IMR-90 (cell line): ENCODE results near the gene RNF186. TPM values are rescaled to one million over a fixed set of nuclear protein-coding genes. Genes with fewer than 3 reads are reported as not detected.

Experiments used
- ATAC-seq: fragments of 200-7000 bp; cut with Tn5 transposase; 2 replicates; pipeline ENCODE4 v1.9.1; 2020; ENCODE audit warnings: low read depth, mild to moderate bottlenecking, moderate library complexity
- BruUV-seq: library from RNA; stranded (reverse); fragments of 400-500 nt; replicated peaks from 2 replicates; lab custom pipeline; 2021; lab: Mats Ljungman, UMichigan
- CTCF ChIA-PET: fragments of 300-600 bp; formaldehyde crosslinking; extraction: SDS; loops from one replicate; lab custom pipeline; 2021; ENCODE audit warnings: antibody characterized with exemption; lab: Yijun Ruan, JAX
- POLR2A ChIA-PET: fragments of 300-600 bp; sonication (Branson Sonifier 250); formaldehyde crosslinking; loops from one replicate; lab custom pipeline; 2022; ENCODE audit warnings: antibody characterized with exemption; ENCODE audit not compliant: unreplicated experiment; lab: Charles Lee
- DNase-seq: peaks from one replicate; pipeline ENCODE4 v3.0.0; 2013
- H2AFZ ChIP-seq: replicated peaks from 2 replicates; pipeline ENCODE3; 2013; ENCODE audit warnings: low read length, mild to moderate bottlenecking; ENCODE audit not compliant: poor library complexity
- H2AK5ac ChIP-seq: 2 replicates; pipeline ENCODE4 v1.6.1; 2013; ENCODE audit warnings: low read depth, low read length, inconsistent platforms
- H2AK9ac ChIP-seq: replicated peaks from 2 replicates; pipeline ENCODE3; 2013; ENCODE audit warnings: mild to moderate bottlenecking, low read depth, low read length, moderate library complexity; ENCODE audit not compliant: poor library complexity
- H2BK120ac ChIP-seq: 2 replicates; pipeline ENCODE4 v1.6.1; 2013; ENCODE audit warnings: low read depth, low read length, inconsistent platforms
- H2BK15ac ChIP-seq: 3 replicates; pipeline ENCODE4 v1.6.1; 2013; ENCODE audit warnings: low read depth, low read length, inconsistent platforms
- H2BK20ac ChIP-seq: 2 replicates; pipeline ENCODE4 v1.6.1; 2013; ENCODE audit warnings: low read depth, mild to moderate bottlenecking, inconsistent platforms, low read length, moderate library complexity
- H2BK5ac ChIP-seq: 2 replicates; pipeline ENCODE4 v1.6.1; 2013; ENCODE audit warnings: mild to moderate bottlenecking, low read depth, low read length, inconsistent platforms; ENCODE audit not compliant: poor library complexity, severe bottlenecking
- H3K14ac ChIP-seq: replicated peaks from 2 replicates; pipeline ENCODE4 v1.6.1; 2013; ENCODE audit warnings: low read depth, low read length, inconsistent platforms
- H3K18ac ChIP-seq: 2 replicates; pipeline ENCODE4 v1.6.1; 2013; ENCODE audit warnings: low read depth, low read length, control low read depth
- H3K23ac ChIP-seq: 2 replicates; pipeline ENCODE4 v1.6.1; 2013; ENCODE audit warnings: low read depth, low read length, inconsistent platforms
- H3K27ac ChIP-seq: 2 replicates; pipeline ENCODE4 v1.5.1; 2013; ENCODE audit warnings: mild to moderate bottlenecking, control low read depth, low read length; ENCODE audit not compliant: insufficient read depth
- H3K27me3 ChIP-seq: 2 replicates; pipeline ENCODE4 v1.6.1; 2013; ENCODE audit warnings: low read length; ENCODE audit not compliant: control insufficient read depth, insufficient read depth
- H3K36me3 ChIP-seq: 2 replicates; pipeline ENCODE4 v1.6.1; 2013; ENCODE audit warnings: low read length, mixed read lengths; ENCODE audit not compliant: control insufficient read depth, insufficient read depth
- H3K4ac ChIP-seq: 2 replicates; pipeline ENCODE4 v1.6.1; 2013; ENCODE audit warnings: low read depth, low read length, inconsistent platforms
- H3K4me1 ChIP-seq: 2 replicates; pipeline ENCODE4 v1.6.1; 2013; ENCODE audit warnings: low read length, mixed read lengths; ENCODE audit not compliant: control insufficient read depth, insufficient read depth
- H3K4me2 ChIP-seq: 2 replicates; pipeline ENCODE4 v1.6.1; 2013; ENCODE audit warnings: low read depth, mild to moderate bottlenecking, control low read depth, low read length, moderate library complexity
- H3K4me3 ChIP-seq: 2 replicates; pipeline ENCODE4 v1.5.1; 2013; ENCODE audit warnings: low read depth, mild to moderate bottlenecking, control low read depth, low read length, moderate library complexity; ENCODE audit not compliant: insufficient read depth
- H3K56ac ChIP-seq: 2 replicates; pipeline ENCODE4 v1.6.1; 2013; ENCODE audit warnings: low read length, inconsistent platforms; ENCODE audit not compliant: insufficient read depth; ENCODE audit errors: extremely low read depth
- H3K79me1 ChIP-seq, 2 experiments: 2 replicates each; pipeline ENCODE4 v1.6.1; 2013; ENCODE audit warnings: low read length in 2 of 2, inconsistent platforms in 1 of 2, low read depth in 1 of 2
- H3K9ac ChIP-seq: 2 replicates; pipeline ENCODE4 v1.6.1; 2013; ENCODE audit warnings: low read depth, low read length, control low read depth
- H3K9me1 ChIP-seq: 2 replicates; pipeline ENCODE4 v1.6.1; 2013; ENCODE audit warnings: low read length, inconsistent platforms; ENCODE audit not compliant: insufficient read depth
- H3K9me3 ChIP-seq: 2 replicates; pipeline ENCODE4 v1.6.1; 2013; ENCODE audit warnings: low read length; ENCODE audit not compliant: control insufficient read depth, insufficient read depth
- H4K20me1 ChIP-seq: 2 replicates; pipeline ENCODE4 v1.6.1; 2013; ENCODE audit warnings: low read length, inconsistent platforms; ENCODE audit not compliant: insufficient read depth
- H4K5ac ChIP-seq: 2 replicates; pipeline ENCODE4 v1.6.1; 2013; ENCODE audit warnings: mild to moderate bottlenecking, low read depth, low read length, control low read depth
- H4K8ac ChIP-seq, 2 experiments: 2 replicates each; pipeline ENCODE4 v1.6.1; 2013; ENCODE audit warnings: low read depth in 2 of 2, low read length in 2 of 2, control low read depth in 1 of 2, inconsistent platforms in 1 of 2
- H4K91ac ChIP-seq: 2 replicates; pipeline ENCODE4 v1.6.1; 2013; ENCODE audit warnings: low read depth, low read length, inconsistent platforms; ENCODE audit not compliant: insufficient read depth
- BHLHE40 ChIP-seq: fragments of 150-350 bp; IDR thresholded peaks from 2 replicates; pipeline ENCODE4 v1.6.1; 2016; ENCODE audit warnings: mild to moderate bottlenecking, low read depth, low read length
- CEBPB ChIP-seq: IDR thresholded peaks from 2 replicates; pipeline ENCODE4 v1.6.1; 2012; ENCODE audit warnings: low read depth, low read length, improper control_type of control experiment
- CHD1 ChIP-seq: IDR thresholded peaks from 2 replicates; pipeline ENCODE4 v1.6.1; 2012; ENCODE audit warnings: low read depth, low read length, improper control_type of control experiment
- ELK1 ChIP-seq: fragments of 150-350 bp; IDR thresholded peaks from 2 replicates; pipeline ENCODE4 v1.6.1; 2016; ENCODE audit warnings: low read depth, mild to moderate bottlenecking, low read length, moderate library complexity, borderline replicate concordance
- FOS ChIP-seq: fragments of 150-350 bp; IDR thresholded peaks from 2 replicates; pipeline ENCODE4 v1.6.1; 2016; ENCODE audit warnings: low read depth, low read length
- MAFK ChIP-seq: IDR thresholded peaks from 2 replicates; pipeline ENCODE4 v1.6.1; 2012; ENCODE audit warnings: low read depth, low read length, improper control_type of control experiment
- MXI1 ChIP-seq: IDR thresholded peaks from 2 replicates; pipeline ENCODE4 v1.6.1; 2012; ENCODE audit warnings: low read depth, mild to moderate bottlenecking, low read length, moderate library complexity, borderline replicate concordance
- NFE2L2 ChIP-seq: fragments of 150-350 bp; IDR thresholded peaks from 2 replicates; pipeline ENCODE4 v1.6.1; 2016; ENCODE audit warnings: low read depth, mild to moderate bottlenecking, low read length
- RAD21 ChIP-seq: IDR thresholded peaks from 2 replicates; pipeline ENCODE4 v1.6.1; 2012; ENCODE audit warnings: low read length, improper control_type of control experiment
- USF2 ChIP-seq: fragments of 150-350 bp; IDR thresholded peaks from 2 replicates; pipeline ENCODE4 v1.6.1; 2017; ENCODE audit warnings: mild to moderate bottlenecking, antibody characterized with exemption, low read length, low read depth
- WGBS, 2 experiments: methylation state at CpG; one replicate each; pipeline versions ENCODE4 v1.1.5 to v1.1.7; 2013; ENCODE audit warnings: missing lambda C conversion rate in 2 of 2; ENCODE audit not compliant: insufficient read length in 1 of 2; ENCODE audit errors: extremely low coverage in 2 of 2; 5-methylcytosine and 5-hydroxymethylcytosine counted together
- dilution Hi-C: fragments of 300-500 bp; cut with HindIII; formaldehyde crosslinking; loops from one replicate; pipeline ENCODE4 v1.14.3; 2018; ENCODE audit warnings: low sequenced_read_pairs; ENCODE audit not compliant: unreplicated experiment
- in situ Hi-C: fragments of 300-500 bp; cut with MboI; formaldehyde crosslinking; loops from 3 replicates; pipeline ENCODE4 v1.14.3; 2019; ENCODE audit warnings: low sequenced_read_pairs, inconsistent platforms, mixed read lengths
- intact Hi-C: fragments of 100-400 bp; cut with micrococcal nuclease; formaldehyde crosslinking; loops from 2 replicates; pipeline ENCODE4 v1.10.0; 2022
- polyA plus RNA-seq, 3 experiments: library from polyadenylated mRNA; depleted of rRNA; stranded (reverse); fragments of >200 nt; gene quantifications; 2 replicates each; pipeline ENCODE4 v1.2.3, GENCODE V29; 2012; ENCODE audit warnings: low replicate concordance in 1 of 3
- total RNA-seq: library from RNA; depleted of rRNA; stranded (reverse); fragments of >200 nt; gene quantifications from 2 replicates; pipeline ENCODE4 v1.2.3, GENCODE V29; 2012

The RNF186 gene
- total and polyA plus RNA-seq, 2 of the 4 experiments (the other 2 are of a cell fraction): not detected

- no peak for TF ChIP-seq BHLHE40
- no peak for TF ChIP-seq MXI1
- TF ChIP-seq FOS: no peak
- no peak for TF ChIP-seq RAD21
- TF ChIP-seq MAFK: no peak
- TF ChIP-seq ELK1: no peak
- TF ChIP-seq NFE2L2: no peak
- TF ChIP-seq CHD1: no peak
- TF ChIP-seq USF2: no peak
- no peak for TF ChIP-seq CEBPB
These were observed 16.4 kb upstream of the RNF186 start for GRCh38 chr1:19831441-19831840.

More at GRCh38 chr1:19831441-19831840, 16.4 kb upstream of the RNF186 start:
- WGBS, 2 experiments: no CpG with 5 or more reads among the region's 3 CpGs
- H3K9me3 ChIP-seq: peaks cover 3% of the 10 kb centered on the region; the same call in 1 of the 2 replicates
- no peak overlapping the region for H3K23ac ChIP-seq
- no peak overlapping the region for H4K8ac ChIP-seq
- in situ Hi-C loops: no loop called here
- POLR2A ChIA-PET: no interaction called here
- no peaks in the 10 kb centered on the region for H4K20me1 ChIP-seq
- intact Hi-C loops: no loop called here
- H3K14ac ChIP-seq: no peak overlapping the region
- CTCF ChIA-PET: no interaction called here
- no TSS peak for BruUV-seq
- H3K56ac ChIP-seq: no peak overlapping the region
- DNase-seq (no peak), ATAC-seq (no peak)
- H3K4me3 ChIP-seq: no peak overlapping the region
- no peak overlapping the region for H3K4ac ChIP-seq
- H3K9ac ChIP-seq: no peak overlapping the region
- no peak overlapping the region for H2AK9ac ChIP-seq
- H2AK5ac ChIP-seq: no peak overlapping the region
- no peak overlapping the region for H2BK120ac ChIP-seq
- no peaks in the 10 kb centered on the region for H3K9me1 ChIP-seq
- H3K27me3 ChIP-seq: peaks cover 2% of the 10 kb centered on the region
- H3K4me1 ChIP-seq: no peaks in the 10 kb centered on the region
- no peak overlapping the region for H2BK20ac ChIP-seq
- H3K18ac ChIP-seq: no peak overlapping the region
- H2AFZ ChIP-seq: no peak overlapping the region
- no peaks in the 10 kb centered on the region for H3K79me1 ChIP-seq
- no peak overlapping the region for H3K4me2 ChIP-seq
- H4K91ac ChIP-seq: no peak overlapping the region
- no peak overlapping the region for H2BK15ac ChIP-seq
- no peaks in the 10 kb centered on the region for H3K36me3 ChIP-seq
- no peak overlapping the region for H2BK5ac ChIP-seq
- H4K5ac ChIP-seq: no peak overlapping the region
- no peak overlapping the region for H3K27ac ChIP-seq
- dilution Hi-C loops: no loop called here
